Spleen (tissue), 7 donors: Measurements from ENCODE around the gene RAPGEF3.

Experiments used
- CTCF ChIP-seq, 11 experiments: fragments of 200-600 bp in 7 of 11; fragments of 450-650 bp in 4 of 11; sonication (generic) in 4 of 11; IDR thresholded peaks in 8 of 11; conservative IDR thresholded peaks in 3 of 11; 1 replicate in 7 of 11; 2 replicates in 4 of 11; pipeline versions ENCODE4 v1.4.0 to v1.8.0; 2016 to 2021; ENCODE audit warnings: antibody characterized with exemption in 11 of 11, inconsistent platforms in 4 of 11, mild to moderate bottlenecking in 1 of 11
- POLR2A ChIP-seq, 3 donors: fragments of 450-650 bp; IDR thresholded peaks; one replicate each; pipeline ENCODE4 v1.5.1; 2017; ENCODE audit warnings: antibody characterized with exemption in 3 of 3, mild to moderate bottlenecking in 1 of 3
- POLR2AphosphoS5 ChIP-seq, 3 donors: sonication (generic); formaldehyde crosslinking; IDR thresholded peaks; one replicate each; pipeline ENCODE4 v1.5.1; 2017; ENCODE audit warnings: antibody characterized with exemption in 3 of 3
- donor health status: DM: no; HTN: no; CAD: no; lungs with moderate emphysema.
- donor health status: DM: no; HTN: no; CAD: no.
- donor health status: DM: no; HTN: no; CAD: no.

DNA sequence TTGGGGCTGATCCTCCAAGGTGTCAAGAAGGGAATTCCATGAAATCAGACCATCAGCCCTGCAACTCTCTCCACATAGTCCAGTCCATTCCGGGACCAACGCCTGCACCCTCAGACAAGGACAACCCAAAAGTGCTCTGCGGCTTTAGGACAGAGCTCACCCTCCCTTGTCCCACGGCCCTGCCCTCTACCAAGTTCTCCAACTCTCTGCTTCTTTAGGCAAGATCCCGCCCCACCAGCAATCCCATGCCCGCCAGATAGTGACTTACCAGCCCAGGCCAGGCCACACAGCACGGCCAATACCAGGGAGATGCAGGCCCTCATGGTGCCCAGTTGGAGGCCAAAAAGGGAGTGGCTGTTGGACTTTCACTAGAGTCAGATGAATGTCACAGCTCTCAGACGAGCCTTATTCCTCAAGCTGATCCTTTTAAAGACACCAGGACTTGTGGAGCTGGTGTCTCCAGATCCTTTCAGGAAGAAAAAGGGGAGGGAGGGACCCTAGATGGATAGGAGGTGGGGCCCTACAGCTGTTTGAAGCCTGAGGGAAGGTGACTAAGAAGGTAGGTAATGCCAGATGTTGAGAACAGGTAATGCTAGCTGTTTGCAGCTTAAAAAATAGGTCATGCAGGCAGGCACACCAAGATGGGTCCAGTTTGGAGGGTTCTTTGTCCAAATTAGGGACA is 33.4 kb downstream of the RAPGEF3 start, which contains the start of gene ENDOU:
- TF ChIP-seq CTCF (IDR thresholded peaks at IDR 0.05 in 8 of 11, conservative IDR thresholded peaks at IDR 0.05 in 3 of 11) (no peak), POLR2A (IDR thresholded peaks at IDR 0.05) (no peak), POLR2AphosphoS5 (IDR thresholded peaks at IDR 0.05) (no peak)
